H9 (cell line): ENCODE measurements around the gene CCPG1. TPM values are rescaled to one million over a fixed set of nuclear protein-coding genes. Genes with fewer than 3 reads are reported as not detected.

Source experiments
- DNase-seq: peaks from one replicate; pipeline ENCODE4 v3.0.0-alpha.2; 2017
- H2AFZ ChIP-seq: one replicate; pipeline ENCODE4 v1.6.1; 2013; ENCODE audit warnings: mild to moderate bottlenecking, low read length, control low read depth, moderate library complexity
- H2AK5ac ChIP-seq: 2 replicates; pipeline ENCODE4 v1.6.1; 2013; ENCODE audit warnings: low read length, control low read depth, mixed read lengths; ENCODE audit not compliant: insufficient read length
- H2BK120ac ChIP-seq: one replicate; pipeline ENCODE4 v1.6.1; 2013; ENCODE audit warnings: low read depth, mild to moderate bottlenecking, low read length, control low read depth, inconsistent platforms; ENCODE audit not compliant: poor library complexity, severe bottlenecking
- H2BK12ac ChIP-seq: 2 replicates; pipeline ENCODE4 v1.6.1; 2013; ENCODE audit warnings: low read length, control low read depth, mixed read lengths, low read depth; ENCODE audit not compliant: insufficient read length
- H2BK15ac ChIP-seq: 2 replicates; pipeline ENCODE4 v1.6.1; 2013; ENCODE audit warnings: low read depth, low read length, control low read depth
- H2BK20ac ChIP-seq: one replicate; pipeline ENCODE4 v1.6.1; 2013; ENCODE audit warnings: low read depth, mild to moderate bottlenecking, low read length, control low read depth, inconsistent platforms; ENCODE audit not compliant: poor library complexity, severe bottlenecking
- H2BK5ac ChIP-seq: 2 replicates; pipeline ENCODE4 v1.6.1; 2013; ENCODE audit warnings: low read length, control low read depth, mixed read lengths; ENCODE audit not compliant: insufficient read length
- H3K14ac ChIP-seq: 2 replicates; pipeline ENCODE4 v1.6.1; 2013; ENCODE audit warnings: low read length, control low read depth; ENCODE audit not compliant: insufficient read depth
- H3K18ac ChIP-seq: 2 replicates; pipeline ENCODE4 v1.6.1; 2013; ENCODE audit warnings: low read depth, mild to moderate bottlenecking, mixed read lengths, low read length, control low read depth; ENCODE audit not compliant: insufficient read length
- H3K23ac ChIP-seq: 2 replicates; pipeline ENCODE4 v1.6.1; 2013; ENCODE audit warnings: low read length, control low read depth, mixed read lengths, low read depth; ENCODE audit not compliant: insufficient read length
- H3K23me2 ChIP-seq: 2 replicates; pipeline ENCODE4 v1.6.1; 2013; ENCODE audit warnings: low read depth, mild to moderate bottlenecking, mixed read lengths, low read length, control low read depth; ENCODE audit not compliant: insufficient read length, poor library complexity, severe bottlenecking
- H3K27ac ChIP-seq: 2 replicates; pipeline ENCODE4 v1.5.1; 2013; ENCODE audit warnings: low read length, control low read depth, mixed read lengths, low read depth; ENCODE audit not compliant: insufficient read length
- H3K27me3 ChIP-seq: 2 replicates; pipeline ENCODE4 v1.6.1; 2013; ENCODE audit warnings: low read length, control low read depth, inconsistent platforms; ENCODE audit not compliant: insufficient read depth
- H3K4ac ChIP-seq: 2 replicates; pipeline ENCODE4 v1.6.1; 2013; ENCODE audit warnings: low read depth, mild to moderate bottlenecking, control low read depth, inconsistent platforms, low read length, moderate library complexity
- H3K4me1 ChIP-seq: 2 replicates; pipeline ENCODE4 v1.6.1; 2013; ENCODE audit warnings: low read length, control low read depth, inconsistent platforms; ENCODE audit not compliant: insufficient read depth
- H3K4me2 ChIP-seq: 2 replicates; pipeline ENCODE4 v1.6.1; 2013; ENCODE audit warnings: low read length, control low read depth, mixed read lengths; ENCODE audit not compliant: insufficient read length, insufficient read depth
- H3K56ac ChIP-seq: 2 replicates; pipeline ENCODE4 v1.6.1; 2013; ENCODE audit warnings: low read depth, mild to moderate bottlenecking, mixed read lengths, low read length, control low read depth; ENCODE audit not compliant: insufficient read length
- H3K79me1 ChIP-seq: 2 replicates; pipeline ENCODE4 v1.6.1; 2013; ENCODE audit warnings: low read depth, mild to moderate bottlenecking, moderate library complexity, low read length, control low read depth, inconsistent platforms; ENCODE audit not compliant: insufficient read depth, poor library complexity, severe bottlenecking
- H3K79me2 ChIP-seq: 2 replicates; pipeline ENCODE4 v1.6.1; 2013; ENCODE audit warnings: low read length, control low read depth, inconsistent platforms; ENCODE audit not compliant: insufficient read depth
- H3K9ac ChIP-seq: 2 replicates; pipeline ENCODE4 v1.6.1; 2013; ENCODE audit warnings: low read length, control low read depth, mixed read lengths; ENCODE audit not compliant: insufficient read length; ENCODE audit errors: extremely low read depth
- H3K9me3 ChIP-seq: one replicate; pipeline ENCODE4 v1.6.1; 2013; ENCODE audit warnings: low read depth, low read length, inconsistent platforms; ENCODE audit not compliant: control insufficient read depth
- H3T11ph ChIP-seq: one replicate; pipeline ENCODE4 v1.6.1; 2013; ENCODE audit warnings: mild to moderate bottlenecking, low read length, control low read depth, inconsistent platforms
- H4K20me1 ChIP-seq: one replicate; pipeline ENCODE4 v1.6.1; 2013; ENCODE audit not compliant: control insufficient read depth, insufficient read length, insufficient read depth
- H4K5ac ChIP-seq: 2 replicates; pipeline ENCODE4 v1.6.1; 2013; ENCODE audit warnings: low read depth, mild to moderate bottlenecking, mixed read lengths, low read length, control low read depth; ENCODE audit not compliant: insufficient read length
- H4K8ac ChIP-seq: replicated peaks from 2 replicates; pipeline ENCODE4 v1.6.1; 2013; ENCODE audit warnings: low read length, control low read depth, mixed read lengths, low read depth; ENCODE audit not compliant: insufficient read length
- H4K91ac ChIP-seq: 2 replicates; pipeline ENCODE4 v1.6.1; 2013; ENCODE audit warnings: low read depth, mild to moderate bottlenecking, moderate library complexity, mixed read lengths, low read length, control low read depth; ENCODE audit not compliant: insufficient read length
- H3K27ac Mint-ChIP-seq, 3 experiments: 2 replicates in 2 of 3; 3 replicates in 1 of 3; pipeline ENCODE4 v1.8.0; 2020 to 2021; ENCODE audit warnings: mixed read lengths in 3 of 3, mild to moderate bottlenecking in 1 of 3, moderate library complexity in 1 of 3
- H3K27me3 Mint-ChIP-seq: 2 replicates; pipeline ENCODE4 v1.8.0; 2021; ENCODE audit warnings: low read depth, mild to moderate bottlenecking, moderate library complexity, mixed read lengths
- H3K36me3 Mint-ChIP-seq, 3 experiments: 2 replicates in 2 of 3; 3 replicates in 1 of 3; pipeline ENCODE4 v1.8.0; 2020 to 2021; ENCODE audit warnings: low read depth in 3 of 3, mixed read lengths in 3 of 3; ENCODE audit not compliant: insufficient read depth in 1 of 3
- H3K4me1 Mint-ChIP-seq, 2 experiments: 2 replicates each; pipeline ENCODE4 v1.8.0; 2020; ENCODE audit warnings: mixed read lengths in 2 of 2
- H3K4me3 Mint-ChIP-seq, 2 experiments: 2 replicates in 1 of 2; 3 replicates in 1 of 2; pipeline ENCODE4 v1.8.0; 2020 to 2021; ENCODE audit warnings: mild to moderate bottlenecking in 2 of 2, mixed read lengths in 2 of 2, moderate library complexity in 1 of 2
- H3K9me3 Mint-ChIP-seq, 2 experiments: 2 replicates in 1 of 2; 3 replicates in 1 of 2; pipeline ENCODE4 v1.8.0; 2020; ENCODE audit warnings: mild to moderate bottlenecking in 2 of 2, mixed read lengths in 2 of 2, moderate library complexity in 1 of 2
- WGBS: extraction: QIAGEN DNeasy Blood & Tissue Kit; methylation state at CpG from one replicate; pipeline ENCODE4 v1.1.7; 2013; ENCODE audit warnings: missing lambda C conversion rate, low lambda C conversion rate, mixed read lengths; ENCODE audit not compliant: insufficient read length; ENCODE audit errors: extremely low coverage; 5-methylcytosine and 5-hydroxymethylcytosine counted together
- total RNA-seq: library from RNA; stranded (reverse); gene quantifications from 2 replicates; pipeline ENCODE4 v1.2.1, GENCODE V29; 2021
- TF ChIP-seq, protein P1 (sequence below): fragments of 200-600 bp; sonication (generic); conservative IDR thresholded peaks from 3 replicates; pipeline ENCODE4 v1.8.0; 2021; ENCODE audit warnings: antibody characterized with exemption, mild to moderate bottlenecking

Gene CCPG1
- total RNA-seq, 1 experiment from 2014 or later = 9.0 TPM

GRCh38 chr15:55320963-55321362, 87.2 kb downstream of the CCPG1 start:
- Histone ChIP-seq H2AK5ac (no peak overlapping the region), H3K23ac (no peak overlapping the region), H3K79me1 (no peaks in the 10 kb centered on the region), H3K56ac (no peak overlapping the region), H2BK15ac (no peak overlapping the region), H2BK120ac (no peak overlapping the region), H4K5ac (no peak overlapping the region), H2BK12ac (no peak overlapping the region), H3K23me2 (peaks cover 4% of the 10 kb centered on the region), H2BK20ac (no peak overlapping the region), H3K27me3 (no peaks in the 10 kb centered on the region), H2AFZ (no peak overlapping the region), H3T11ph (no peak overlapping the region), H4K8ac (no peak overlapping the region), H3K79me2 (no peaks in the 10 kb centered on the region), H4K20me1 (no peaks in the 10 kb centered on the region), H3K4ac (no peak overlapping the region), H3K9me3 (no peaks in the 10 kb centered on the region), H3K27ac (no peak overlapping the region), H3K4me1 (no peaks in the 10 kb centered on the region), H3K4me2 (no peak overlapping the region), H3K9ac (no peak overlapping the region), H2BK5ac (no peak overlapping the region), H3K18ac (no peak overlapping the region), H4K91ac (no peak overlapping the region), H3K14ac (no peak overlapping the region)
- Mint-ChIP-seq H3K27ac (no peak overlapping the region), H3K27me3 (no peaks in the 10 kb centered on the region), H3K9me3 (no peaks in the 10 kb centered on the region), H3K4me3 (no peak overlapping the region), H3K4me1 (peaks cover 16 to 31% of the 10 kb centered on the region in 2 experiments), H3K36me3 (peaks cover 0 to 3% (median 2%) of the 10 kb centered on the region in 3 experiments; a peak in 3 of 7 replicates)
- no peak for DNase-seq
- WGBS = no CpG with 5 or more reads among the region's 1 CpG
- TF ChIP-seq, protein P1, sequence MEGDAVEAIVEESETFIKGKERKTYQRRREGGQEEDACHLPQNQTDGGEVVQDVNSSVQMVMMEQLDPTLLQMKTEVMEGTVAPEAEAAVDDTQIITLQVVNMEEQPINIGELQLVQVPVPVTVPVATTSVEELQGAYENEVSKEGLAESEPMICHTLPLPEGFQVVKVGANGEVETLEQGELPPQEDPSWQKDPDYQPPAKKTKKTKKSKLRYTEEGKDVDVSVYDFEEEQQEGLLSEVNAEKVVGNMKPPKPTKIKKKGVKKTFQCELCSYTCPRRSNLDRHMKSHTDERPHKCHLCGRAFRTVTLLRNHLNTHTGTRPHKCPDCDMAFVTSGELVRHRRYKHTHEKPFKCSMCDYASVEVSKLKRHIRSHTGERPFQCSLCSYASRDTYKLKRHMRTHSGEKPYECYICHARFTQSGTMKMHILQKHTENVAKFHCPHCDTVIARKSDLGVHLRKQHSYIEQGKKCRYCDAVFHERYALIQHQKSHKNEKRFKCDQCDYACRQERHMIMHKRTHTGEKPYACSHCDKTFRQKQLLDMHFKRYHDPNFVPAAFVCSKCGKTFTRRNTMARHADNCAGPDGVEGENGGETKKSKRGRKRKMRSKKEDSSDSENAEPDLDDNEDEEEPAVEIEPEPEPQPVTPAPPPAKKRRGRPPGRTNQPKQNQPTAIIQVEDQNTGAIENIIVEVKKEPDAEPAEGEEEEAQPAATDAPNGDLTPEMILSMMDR = no peak
